Measurements from ENCODE around the gene FOXP3.

Gene FOXP3

GRCh38 chrX:49262603-49263002, 1.9 kb downstream of the FOXP3 start:
- no peak overlapping the region for H3K4me2 ChIP-seq (ENCODE audit: insufficient read depth, low read length)
- H3K27me3 ChIP-seq (ENCODE audit: insufficient read depth, low read length, poor library complexity): no peaks in the 10 kb centered on the region
- no peaks in the 10 kb centered on the region for H3K9me3 ChIP-seq (ENCODE audit: insufficient read depth, low read length, severe bottlenecking)
- no peaks in the 10 kb centered on the region for H3K4me1 ChIP-seq (ENCODE audit: insufficient read depth, low read length)
- H4K20me1 ChIP-seq (ENCODE audit: insufficient read depth, low read length): no peaks in the 10 kb centered on the region
- H2AFZ ChIP-seq (ENCODE audit: low read depth, low read length): no peak overlapping the region
- no peaks in the 10 kb centered on the region for H3K36me3 ChIP-seq (ENCODE audit: insufficient read depth, low read length)
- H3K4me3 ChIP-seq (ENCODE audit: low read depth in 1 of 2, low read length in 2 of 2): no peak overlapping the region
- no peak for ATAC-seq (ENCODE audit: insufficient read depth, low read depth)
- no peak overlapping the region for H3K27ac ChIP-seq (ENCODE audit: low read length)
- no peaks in the 10 kb centered on the region for H3K79me2 ChIP-seq (ENCODE audit: insufficient read depth, low read length)
- TF ChIP-seq CTCF (IDR thresholded peaks at IDR 0.05; ENCODE audit: borderline replicate concordance, extremely low read depth, low read length, poor library complexity, severe bottlenecking): no peak
- no peak overlapping the region for H3K9ac ChIP-seq (ENCODE audit: low read depth, low read length)
- DNase-seq: no peak

- DNase-seq (no peak), ATAC-seq (ENCODE audit: insufficient read depth, low read depth) (no peak)
- Histone ChIP-seq H3K79me2 (ENCODE audit: insufficient read depth, low read length) (no peaks in the 10 kb centered on the region), H3K4me3 (ENCODE audit: low read depth in 1 of 2, low read length in 2 of 2) (no peak overlapping the region), H3K36me3 (ENCODE audit: insufficient read depth, low read length) (no peaks in the 10 kb centered on the region), H3K4me2 (ENCODE audit: insufficient read depth, low read length) (no peak overlapping the region), H3K9me3 (ENCODE audit: insufficient read depth, low read length, severe bottlenecking) (no peaks in the 10 kb centered on the region), H2AFZ (ENCODE audit: low read depth, low read length) (no peak overlapping the region), H3K9ac (ENCODE audit: low read depth, low read length) (no peak overlapping the region), H3K4me1 (ENCODE audit: insufficient read depth, low read length) (no peaks in the 10 kb centered on the region), H3K27me3 (ENCODE audit: insufficient read depth, low read length, poor library complexity) (no peaks in the 10 kb centered on the region), H3K27ac (ENCODE audit: low read length) (no peak overlapping the region), H4K20me1 (ENCODE audit: insufficient read depth, low read length) (no peaks in the 10 kb centered on the region)
- TF ChIP-seq EZH2 (IDR thresholded peaks at IDR 0.05; ENCODE audit: borderline replicate concordance, low read depth, low read length, severe bottlenecking): no peak
- no peak for TF ChIP-seq CTCF (IDR thresholded peaks at IDR 0.05; ENCODE audit: borderline replicate concordance, extremely low read depth, low read length, poor library complexity, severe bottlenecking)
Observed at GRCh38 chrX:49260221-49260985, 4.1 kb downstream of the FOXP3 start.

- Histone ChIP-seq H3K27me3 (ENCODE audit: insufficient read depth, low read length, poor library complexity) (no peaks in the 10 kb centered on the region), H3K9ac (ENCODE audit: low read depth, low read length) (no peak overlapping the region), H4K20me1 (ENCODE audit: insufficient read depth, low read length) (no peaks in the 10 kb centered on the region), H3K79me2 (ENCODE audit: insufficient read depth, low read length) (no peaks in the 10 kb centered on the region), H2AFZ (ENCODE audit: low read depth, low read length) (no peak overlapping the region), H3K4me1 (ENCODE audit: insufficient read depth, low read length) (no peaks in the 10 kb centered on the region), H3K27ac (ENCODE audit: low read length) (no peak overlapping the region), H3K36me3 (ENCODE audit: insufficient read depth, low read length) (no peaks in the 10 kb centered on the region), H3K4me3 (ENCODE audit: low read depth in 1 of 2, low read length in 2 of 2) (no peak overlapping the region), H3K9me3 (ENCODE audit: insufficient read depth, low read length, severe bottlenecking) (no peaks in the 10 kb centered on the region), H3K4me2 (ENCODE audit: insufficient read depth, low read length) (no peak overlapping the region)
- no peak for TF ChIP-seq CTCF (IDR thresholded peaks at IDR 0.05; ENCODE audit: borderline replicate concordance, extremely low read depth, low read length, poor library complexity, severe bottlenecking)
- TF ChIP-seq EZH2 (IDR thresholded peaks at IDR 0.05; ENCODE audit: borderline replicate concordance, low read depth, low read length, severe bottlenecking): no peak
- DNase-seq: no peak
- no peak for ATAC-seq (ENCODE audit: insufficient read depth, low read depth)
Observed at GRCh38 chrX:49258749-49259124, 5.8 kb downstream of the FOXP3 start.
